ENCODE data around the gene JMJD8. TPM values are rescaled to one million over a fixed set of nuclear protein-coding genes. Genes with fewer than 3 reads are reported as not detected.

The JMJD8 gene
- total RNA-seq, 1 experiment from 2014 or later = 73.9 TPM

GRCh38 chr16:661184-661821 is 22.8 kb downstream of the JMJD8 start:
- 0 out of 2 replicates have a peak, but pooled peaks have one; percentile 0 for ATAC-seq
- H3K27me3 ChIP-seq (ENCODE audit: control insufficient read depth, insufficient read depth, low read length) = no peaks in the 10 kb centered on the region
- intact Hi-C loops (cut with micrococcal nuclease; ENCODE audit: unreplicated experiment) = no loop called here
- H3K4me3 ChIP-seq (ENCODE audit: low read depth in 2 of 2, low read length in 2 of 2) = no peak overlapping the region
- H3K9me3 ChIP-seq (ENCODE audit: control insufficient read depth, insufficient read depth, low read depth, low read length) = no peaks in the 10 kb centered on the region
- BruUV-seq (replicated peaks) = no TSS peak
- no peaks in the 10 kb centered on the region for H3K36me3 ChIP-seq (ENCODE audit: control insufficient read depth, insufficient read depth, low read length)
- CTCF ChIA-PET = no interaction called here
- POLR2A ChIA-PET = no interaction called here
- H3K27ac ChIP-seq (ENCODE audit: low read length) = peak overlapping the region; percentile 32; the same call in 1 of the 2 replicates
- in situ Hi-C loops (cut with HindIII; ENCODE audit: low pct_unique_long_range_greater_than_20kb, low sequenced_read_pairs) = no loop called here
- peaks cover 15% of the 10 kb centered on the region for H3K4me1 ChIP-seq (ENCODE audit: control insufficient read depth, insufficient read depth, low read length)
- TF ChIP-seq, protein P1, sequence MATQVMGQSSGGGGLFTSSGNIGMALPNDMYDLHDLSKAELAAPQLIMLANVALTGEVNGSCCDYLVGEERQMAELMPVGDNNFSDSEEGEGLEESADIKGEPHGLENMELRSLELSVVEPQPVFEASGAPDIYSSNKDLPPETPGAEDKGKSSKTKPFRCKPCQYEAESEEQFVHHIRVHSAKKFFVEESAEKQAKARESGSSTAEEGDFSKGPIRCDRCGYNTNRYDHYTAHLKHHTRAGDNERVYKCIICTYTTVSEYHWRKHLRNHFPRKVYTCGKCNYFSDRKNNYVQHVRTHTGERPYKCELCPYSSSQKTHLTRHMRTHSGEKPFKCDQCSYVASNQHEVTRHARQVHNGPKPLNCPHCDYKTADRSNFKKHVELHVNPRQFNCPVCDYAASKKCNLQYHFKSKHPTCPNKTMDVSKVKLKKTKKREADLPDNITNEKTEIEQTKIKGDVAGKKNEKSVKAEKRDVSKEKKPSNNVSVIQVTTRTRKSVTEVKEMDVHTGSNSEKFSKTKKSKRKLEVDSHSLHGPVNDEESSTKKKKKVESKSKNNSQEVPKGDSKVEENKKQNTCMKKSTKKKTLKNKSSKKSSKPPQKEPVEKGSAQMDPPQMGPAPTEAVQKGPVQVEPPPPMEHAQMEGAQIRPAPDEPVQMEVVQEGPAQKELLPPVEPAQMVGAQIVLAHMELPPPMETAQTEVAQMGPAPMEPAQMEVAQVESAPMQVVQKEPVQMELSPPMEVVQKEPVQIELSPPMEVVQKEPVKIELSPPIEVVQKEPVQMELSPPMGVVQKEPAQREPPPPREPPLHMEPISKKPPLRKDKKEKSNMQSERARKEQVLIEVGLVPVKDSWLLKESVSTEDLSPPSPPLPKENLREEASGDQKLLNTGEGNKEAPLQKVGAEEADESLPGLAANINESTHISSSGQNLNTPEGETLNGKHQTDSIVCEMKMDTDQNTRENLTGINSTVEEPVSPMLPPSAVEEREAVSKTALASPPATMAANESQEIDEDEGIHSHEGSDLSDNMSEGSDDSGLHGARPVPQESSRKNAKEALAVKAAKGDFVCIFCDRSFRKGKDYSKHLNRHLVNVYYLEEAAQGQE (IDR thresholded peaks at IDR 0.05; ENCODE audit: insufficient read depth in 1 of 2, low read depth in 2 of 2, low read length in 1 of 2) = no peak
- TF ChIP-seq POLR2AphosphoS5 (IDR thresholded peaks at IDR 0.05; ENCODE audit: low read depth, low read length) (no peak), SIN3A (IDR thresholded peaks at IDR 0.05; ENCODE audit: borderline replicate concordance, insufficient read depth, low read depth, low read length) (no peak), TCF7L2 (IDR thresholded peaks at IDR 0.05; ENCODE audit: low read depth, low read length) (no peak)
- TF ChIP-seq, protein P2, sequence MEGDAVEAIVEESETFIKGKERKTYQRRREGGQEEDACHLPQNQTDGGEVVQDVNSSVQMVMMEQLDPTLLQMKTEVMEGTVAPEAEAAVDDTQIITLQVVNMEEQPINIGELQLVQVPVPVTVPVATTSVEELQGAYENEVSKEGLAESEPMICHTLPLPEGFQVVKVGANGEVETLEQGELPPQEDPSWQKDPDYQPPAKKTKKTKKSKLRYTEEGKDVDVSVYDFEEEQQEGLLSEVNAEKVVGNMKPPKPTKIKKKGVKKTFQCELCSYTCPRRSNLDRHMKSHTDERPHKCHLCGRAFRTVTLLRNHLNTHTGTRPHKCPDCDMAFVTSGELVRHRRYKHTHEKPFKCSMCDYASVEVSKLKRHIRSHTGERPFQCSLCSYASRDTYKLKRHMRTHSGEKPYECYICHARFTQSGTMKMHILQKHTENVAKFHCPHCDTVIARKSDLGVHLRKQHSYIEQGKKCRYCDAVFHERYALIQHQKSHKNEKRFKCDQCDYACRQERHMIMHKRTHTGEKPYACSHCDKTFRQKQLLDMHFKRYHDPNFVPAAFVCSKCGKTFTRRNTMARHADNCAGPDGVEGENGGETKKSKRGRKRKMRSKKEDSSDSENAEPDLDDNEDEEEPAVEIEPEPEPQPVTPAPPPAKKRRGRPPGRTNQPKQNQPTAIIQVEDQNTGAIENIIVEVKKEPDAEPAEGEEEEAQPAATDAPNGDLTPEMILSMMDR (IDR thresholded peaks at IDR 0.05) = peak; percentile 31; the same call in 1 of the 2 replicates
- DNase-seq (ENCODE audit: low read depth, low spot score) = no peak

GRCh38 chr16:660459-661183 is 23.5 kb downstream of the JMJD8 start:
- BruUV-seq (replicated peaks) = no TSS peak
- TF ChIP-seq, protein P1 (IDR thresholded peaks at IDR 0.05; ENCODE audit: insufficient read depth in 1 of 2, low read depth in 2 of 2, low read length in 1 of 2) = 0 out of 4 replicates have a peak, but pooled peaks of 1 of the 2 experiments have one; percentile 23
- TF ChIP-seq POLR2AphosphoS5 (IDR thresholded peaks at IDR 0.05; ENCODE audit: low read depth, low read length) (peak; percentile 39; the same call in 1 of the 2 replicates), SIN3A (IDR thresholded peaks at IDR 0.05; ENCODE audit: borderline replicate concordance, insufficient read depth, low read depth, low read length) (no peak), TCF7L2 (IDR thresholded peaks at IDR 0.05; ENCODE audit: low read depth, low read length) (no peak)
- TF ChIP-seq, protein P2 (IDR thresholded peaks at IDR 0.05) = peak; percentile 55
- Histone ChIP-seq H3K27ac (ENCODE audit: low read length) (peak overlapping the region; percentile 87), H3K9me3 (ENCODE audit: control insufficient read depth, insufficient read depth, low read depth, low read length) (no peaks in the 10 kb centered on the region), H3K36me3 (ENCODE audit: control insufficient read depth, insufficient read depth, low read length) (no peaks in the 10 kb centered on the region), H3K27me3 (ENCODE audit: control insufficient read depth, insufficient read depth, low read length) (no peaks in the 10 kb centered on the region), H3K4me1 (ENCODE audit: control insufficient read depth, insufficient read depth, low read length) (peaks cover 15% of the 10 kb centered on the region), H3K4me3 (ENCODE audit: low read depth in 2 of 2, low read length in 2 of 2) (peak overlapping the region; percentile 22 to 45)
- intact Hi-C loops (cut with micrococcal nuclease; ENCODE audit: unreplicated experiment) (no loop called here), in situ Hi-C loops (cut with HindIII; ENCODE audit: low pct_unique_long_range_greater_than_20kb, low sequenced_read_pairs) (no loop called here)
- ChIA-PET POLR2A (interaction anchor here (1.3 kb wide), 1 partner anchor 11 kb away, joined by 4 read pairs; the partner anchor contains the start of gene WDR90), CTCF (no interaction called here)
- DNase-seq (ENCODE audit: low read depth, low spot score) (no peak), ATAC-seq (peak; percentile 86)
